Common myeloid progenitor, CD34-positive (primary cell): ENCODE results near the gene HABP2.

Source experiments
- CTCF ChIA-PET: fragments of 350-600 bp; sonication (Branson Sonifier 250); formaldehyde crosslinking; loops from one replicate; lab custom pipeline; 2021; ENCODE audit warnings: antibody characterized with exemption; lab: Charles Lee
- POLR2A ChIA-PET: fragments of 350-600 bp; sonication (Branson Sonifier 250); formaldehyde crosslinking; loops from one replicate; lab custom pipeline; 2021; ENCODE audit warnings: antibody characterized with exemption; lab: Charles Lee
- DNase-seq, 3 donors: peaks; one replicate each; pipeline versions ENCODE4 v3.0.0 to v3.0.0-alpha.2; 2013
- H3K27ac ChIP-seq, 2 experiments: 1 replicate in 1 of 2; 2 replicates in 1 of 2; pipeline ENCODE4 v1.7.0; 2013; ENCODE audit warnings: inconsistent platforms in 2 of 2, low read length in 2 of 2, mild to moderate bottlenecking in 2 of 2, low read depth in 1 of 2, moderate library complexity in 1 of 2; ENCODE audit not compliant: severe bottlenecking in 2 of 2, insufficient read depth in 1 of 2, poor library complexity in 1 of 2
- H3K27me3 ChIP-seq, 5 experiments: replicated peaks in 2 of 5; 1 replicate in 3 of 5; 2 replicates in 2 of 5; pipeline versions ENCODE4 v1.6.1 to v1.7.0; 2013; ENCODE audit warnings: low read length in 4 of 5, mild to moderate bottlenecking in 2 of 5, moderate library complexity in 2 of 5, inconsistent platforms in 1 of 5; ENCODE audit not compliant: insufficient read depth in 5 of 5, control insufficient read depth in 4 of 5
- H3K36me3 ChIP-seq, 4 experiments: 1 replicate in 2 of 4; 2 replicates in 2 of 4; pipeline versions ENCODE4 v1.6.1 to v1.7.0; 2013; ENCODE audit warnings: low read length in 3 of 4, control low read depth in 1 of 4, mild to moderate bottlenecking in 1 of 4; ENCODE audit not compliant: control insufficient read depth in 4 of 4, insufficient read depth in 4 of 4
- H3K4me1 ChIP-seq, 4 experiments: 1 replicate in 3 of 4; 2 replicates in 1 of 4; pipeline versions ENCODE4 v1.6.1 to v1.7.1; 2013; ENCODE audit warnings: low read length in 3 of 4, mild to moderate bottlenecking in 3 of 4, control low read depth in 1 of 4, inconsistent platforms in 1 of 4, moderate library complexity in 1 of 4; ENCODE audit not compliant: control insufficient read depth in 4 of 4, insufficient read depth in 4 of 4; ENCODE audit errors: control extremely low read depth in 1 of 4
- H3K4me3 ChIP-seq, 7 experiments: 1 replicate in 4 of 7; 2 replicates in 3 of 7; pipeline versions ENCODE4 v1.5.1 to v1.7.0; 2013; ENCODE audit warnings: mild to moderate bottlenecking in 7 of 7, low read length in 6 of 7, moderate library complexity in 6 of 7, inconsistent platforms in 2 of 7, low read depth in 2 of 7, control low read depth in 1 of 7; ENCODE audit not compliant: insufficient read depth in 4 of 7, control insufficient read depth in 1 of 7; ENCODE audit errors: extremely low read depth in 1 of 7
- H3K9me3 ChIP-seq, 5 experiments: 1 replicate in 4 of 5; 2 replicates in 1 of 5; pipeline versions ENCODE4 v1.6.1 to v1.7.1; 2013; ENCODE audit warnings: low read length in 4 of 5, mild to moderate bottlenecking in 2 of 5, inconsistent platforms in 1 of 5, low read depth in 1 of 5, moderate library complexity in 1 of 5; ENCODE audit not compliant: control insufficient read depth in 4 of 5, insufficient read depth in 2 of 5; ENCODE audit errors: control extremely low read depth in 1 of 5
- WGBS: methylation state at CpG from one replicate; pipeline ENCODE4 v1.1.5; 2013; ENCODE audit not compliant: insufficient coverage; 5-methylcytosine and 5-hydroxymethylcytosine counted together

The HABP2 gene

GRCh38 chr10:113516061-113516460 is 36.8 kb upstream of the HABP2 start:
- CTCF ChIA-PET: interaction anchor here (1.2 kb wide), 1 partner anchor 47 kb away, joined by 3 read pairs; no protein-coding TSS in a partner anchor
- H3K9me3 ChIP-seq: peaks cover 0 to 13% (median 0%) of the 10 kb centered on the region in 5 experiments
- WGBS: 100% methylated on average over 3 of the region's 3 CpGs
- H3K27ac ChIP-seq: no peak overlapping the region
- H3K4me1 ChIP-seq: peaks cover 0 to 12% (median 1%) of the 10 kb centered on the region in 4 experiments
- POLR2A ChIA-PET: no interaction called here
- DNase-seq: no peak
- H3K27me3 ChIP-seq: no peaks in the 10 kb centered on the region
- H3K4me3 ChIP-seq: no peak overlapping the region
- no peaks in the 10 kb centered on the region for H3K36me3 ChIP-seq

GRCh38 chr10:113517165-113517900 is 35.5 kb upstream of the HABP2 start:
- no peaks in the 10 kb centered on the region for H3K27me3 ChIP-seq
- ChIA-PET CTCF (interaction anchor here (1.2 kb wide), 1 partner anchor 10 kb away, joined by 3 read pairs; no protein-coding TSS in a partner anchor), POLR2A (no interaction called here)
- H3K4me1 ChIP-seq: peaks cover 0 to 12% (median 1%) of the 10 kb centered on the region in 4 experiments
- WGBS: 92% methylated on average over 8 of the region's 10 CpGs
- H3K4me3 ChIP-seq: no peak overlapping the region
- DNase-seq: no peak
- no peaks in the 10 kb centered on the region for H3K36me3 ChIP-seq
- H3K9me3 ChIP-seq: peaks cover 0 to 3% (median 0%) of the 10 kb centered on the region in 5 experiments
- H3K27ac ChIP-seq: no peak overlapping the region

- 66% methylated on average over 4 of the region's 5 CpGs for WGBS
- H3K4me1 ChIP-seq: peaks cover 0 to 11% (median 1%) of the 10 kb centered on the region in 4 experiments
- H3K36me3 ChIP-seq: no peaks in the 10 kb centered on the region
- no peak overlapping the region for H3K27ac ChIP-seq
- H3K4me3 ChIP-seq: no peak overlapping the region
- no peaks in the 10 kb centered on the region for H3K9me3 ChIP-seq
- CTCF ChIA-PET: interaction anchor here (1.2 to 2.8 kb wide), 2 partner anchors 10 to 1046 kb away, joined by 3 to 8 read pairs; no protein-coding TSS in a partner anchor
- no peaks in the 10 kb centered on the region for H3K27me3 ChIP-seq
- POLR2A ChIA-PET: no interaction called here
- no peak for DNase-seq
These were observed 35.0 kb upstream of the HABP2 start for GRCh38 chr10:113517901-113518260.

- Histone ChIP-seq H3K4me1 (peaks cover 0 to 8% (median 1%) of the 10 kb centered on the region in 4 experiments), H3K9me3 (no peaks in the 10 kb centered on the region), H3K27me3 (no peaks in the 10 kb centered on the region), H3K36me3 (no peaks in the 10 kb centered on the region), H3K27ac (no peak overlapping the region), H3K4me3 (no peak overlapping the region)
- DNase-seq: no peak
- WGBS: 100% methylated on average over 1 of the region's 3 CpGs
- ChIA-PET POLR2A (no interaction called here), CTCF (interaction anchor here (1.0 to 2.8 kb wide), 2 partner anchors 23 to 1047 kb away, joined by 4 to 8 read pairs; no protein-coding TSS in a partner anchor)
These were observed 34.4 kb upstream of the HABP2 start for GRCh38 chr10:113518415-113518814.

GRCh38 chr10:113518816-113519591 is 33.8 kb upstream of the HABP2 start:
- H3K4me3 ChIP-seq: no peak overlapping the region
- CTCF ChIA-PET: interaction anchor here (1.0 to 2.8 kb wide), 2 partner anchors 24 to 1047 kb away, joined by 4 to 8 read pairs; no protein-coding TSS in a partner anchor
- H3K36me3 ChIP-seq: no peaks in the 10 kb centered on the region
- no peak overlapping the region for H3K27ac ChIP-seq
- no peaks in the 10 kb centered on the region for H3K9me3 ChIP-seq
- DNase-seq: no peak
- H3K27me3 ChIP-seq: no peaks in the 10 kb centered on the region
- 92% methylated on average over 9 of the region's 10 CpGs for WGBS
- POLR2A ChIA-PET: no interaction called here
- H3K4me1 ChIP-seq: peaks cover 0 to 8% (median 1%) of the 10 kb centered on the region in 4 experiments

GRCh38 chr10:113519681-113520115 is 33.2 kb upstream of the HABP2 start:
- no peak overlapping the region for H3K4me3 ChIP-seq
- DNase-seq: peak; percentile 14 to 70 (median 68)
- H3K36me3 ChIP-seq: no peaks in the 10 kb centered on the region
- WGBS: 79% methylated on average over 5 of the region's 10 CpGs
- ChIA-PET POLR2A (interaction anchor here (0.6 kb wide), 1 partner anchor 724 kb away, joined by 3 read pairs; no protein-coding TSS in a partner anchor), CTCF (interaction anchor here (0.6 to 3.6 kb wide), 10 partner anchors 17 to 1048 kb away, joined by 3 to 37 read pairs (median 4); no protein-coding TSS in a partner anchor)
- H3K9me3 ChIP-seq: no peaks in the 10 kb centered on the region
- no peaks in the 10 kb centered on the region for H3K27me3 ChIP-seq
- H3K27ac ChIP-seq: no peak overlapping the region
- peaks cover 0 to 8% (median 1%) of the 10 kb centered on the region in 4 experiments for H3K4me1 ChIP-seq
